Frontal cortex (tissue), 4 donors: ENCODE data around the gene PDE4C. TPM values are rescaled to one million over a fixed set of nuclear protein-coding genes. Genes with fewer than 3 reads are reported as not detected.

Experiments
- DNase-seq, 2 donors: peaks; one replicate each; pipeline ENCODE4 v3.0.0; 2012; ENCODE audit warnings: low spot score in 2 of 2
- FAIRE-seq: peaks from 2 replicates; lab custom pipeline; 2012; peaks lifted over from hg19 to GRCh38; lab: Jason Lieb, UNC
- total RNA-seq: library from RNA; depleted of rRNA; stranded (reverse); fragments of >200 nt; gene quantifications from one replicate; pipeline ENCODE4 v1.2.3, GENCODE V29; 2014
- donor health status: control.
- donor health status: control.
- donor health status: control.

PDE4C gene
- total RNA-seq, 1 donor from 2014 or later = 1.2 TPM

GRCh38 chr19:18257503-18258470, 31.5 kb upstream of the PDE4C start:
- DNase-seq (no peak), FAIRE-seq (no peak)

GRCh38 chr19:18254546-18255503, 28.6 kb upstream of the PDE4C start:
- no peak for DNase-seq
- FAIRE-seq = no peak

GRCh38 chr19:18253716-18254115, 27.5 kb upstream of the PDE4C start:
- no peak for DNase-seq
- FAIRE-seq = no peak

- FAIRE-seq (no peak), DNase-seq (no peak)
Observed at GRCh38 chr19:18253130-18253529, 26.9 kb upstream of the PDE4C start.

GRCh38 chr19:18252370-18252717, 26.1 kb upstream of the PDE4C start:
- FAIRE-seq (no peak), DNase-seq (no peak)

- DNase-seq (peak; percentile 87 to 89), FAIRE-seq (no peak)
Observed at GRCh38 chr19:18251587-18252369, 25.5 kb upstream of the PDE4C start.

GRCh38 chr19:18249834-18250233, 23.6 kb upstream of the PDE4C start:
- FAIRE-seq (no peak), DNase-seq (no peak)

GRCh38 chr19:18245297-18245696, 19.1 kb upstream of the PDE4C start:
- DNase-seq = no peak

GRCh38 chr19:18239303-18239702, 13.1 kb upstream of the PDE4C start:
- FAIRE-seq = no peak
- no peak for DNase-seq

More at GRCh38 chr19:18245297-18245696, 19.1 kb upstream of the PDE4C start:
- FAIRE-seq = no peak

- FAIRE-seq (no peak), DNase-seq (no peak)
Observed at GRCh38 chr19:18234194-18234593, 8.0 kb upstream of the PDE4C start.

GRCh38 chr19:18233224-18233825, 7.1 kb upstream of the PDE4C start:
- FAIRE-seq (no peak), DNase-seq (peak in 1 of 2 donors; percentile 64)

GRCh38 chr19:18232540-18233223, 6.4 kb upstream of the PDE4C start:
- FAIRE-seq (no peak), DNase-seq (no peak)

GRCh38 chr19:18231775-18232174, 5.5 kb upstream of the PDE4C start:
- no peak for DNase-seq
- no peak for FAIRE-seq

- FAIRE-seq = no peak
- DNase-seq = no peak
Observed at GRCh38 chr19:18230941-18231734, 4.9 kb upstream of the PDE4C start.

- DNase-seq (no peak), FAIRE-seq (no peak)
Observed at GRCh38 chr19:18229915-18230314, 3.7 kb upstream of the PDE4C start.

- no peak for FAIRE-seq
Observed at GRCh38 chr19:18229474-18229873, 3.2 kb upstream of the PDE4C start.

GRCh38 chr19:18227781-18228271, 1.6 kb upstream of the PDE4C start:
- FAIRE-seq = no peak

More at GRCh38 chr19:18229474-18229873, 3.2 kb upstream of the PDE4C start:
- no peak for DNase-seq

More at GRCh38 chr19:18227781-18228271, 1.6 kb upstream of the PDE4C start:
- DNase-seq = no peak
